OCI-LY7 (cell line): ENCODE measurements around the gene TPM1.

Experiments used
- CTCF ChIP-seq: fragments of 200-600 bp; sonication (generic); conservative IDR thresholded peaks from 2 replicates; pipeline ENCODE4 v1.5.1; 2014; ENCODE audit warnings: mild to moderate bottlenecking, antibody characterized with exemption, low read length, moderate library complexity, mixed read lengths
- EZH2phosphoT487 ChIP-seq: fragments of 200-600 bp; sonication (generic); IDR thresholded peaks from 2 replicates; pipeline ENCODE4 v1.6.1; 2018; ENCODE audit warnings: low read depth, borderline replicate concordance, mild to moderate bottlenecking, mixed run types, antibody characterized with exemption, low read length, moderate library complexity, mixed read lengths

- TF ChIP-seq CTCF (no peak), EZH2phosphoT487 (no peak)
Observed at GRCh38 chr15:63076714-63077046, 34.1 kb downstream of the TPM1 start.
